Testis (tissue), 2 donors: ENCODE results near the gene FLT1.

Source experiments
- POLR2A ChIP-seq: fragments of 450-650 bp; IDR thresholded peaks from one replicate; pipeline ENCODE4 v1.6.1; 2017; ENCODE audit warnings: antibody characterized with exemption, mild to moderate bottlenecking, moderate library complexity
- TF ChIP-seq, protein P1 (sequence below), 3 experiments: fragments of 450-650 bp in 2 of 3; fragments of 200-600 bp in 1 of 3; sonication (generic) in 1 of 3; IDR thresholded peaks; one replicate each; pipeline ENCODE4 v1.5.1; 2016 to 2019; ENCODE audit warnings: antibody characterized with exemption in 3 of 3, mild to moderate bottlenecking in 2 of 3, moderate library complexity in 1 of 3

DNA sequence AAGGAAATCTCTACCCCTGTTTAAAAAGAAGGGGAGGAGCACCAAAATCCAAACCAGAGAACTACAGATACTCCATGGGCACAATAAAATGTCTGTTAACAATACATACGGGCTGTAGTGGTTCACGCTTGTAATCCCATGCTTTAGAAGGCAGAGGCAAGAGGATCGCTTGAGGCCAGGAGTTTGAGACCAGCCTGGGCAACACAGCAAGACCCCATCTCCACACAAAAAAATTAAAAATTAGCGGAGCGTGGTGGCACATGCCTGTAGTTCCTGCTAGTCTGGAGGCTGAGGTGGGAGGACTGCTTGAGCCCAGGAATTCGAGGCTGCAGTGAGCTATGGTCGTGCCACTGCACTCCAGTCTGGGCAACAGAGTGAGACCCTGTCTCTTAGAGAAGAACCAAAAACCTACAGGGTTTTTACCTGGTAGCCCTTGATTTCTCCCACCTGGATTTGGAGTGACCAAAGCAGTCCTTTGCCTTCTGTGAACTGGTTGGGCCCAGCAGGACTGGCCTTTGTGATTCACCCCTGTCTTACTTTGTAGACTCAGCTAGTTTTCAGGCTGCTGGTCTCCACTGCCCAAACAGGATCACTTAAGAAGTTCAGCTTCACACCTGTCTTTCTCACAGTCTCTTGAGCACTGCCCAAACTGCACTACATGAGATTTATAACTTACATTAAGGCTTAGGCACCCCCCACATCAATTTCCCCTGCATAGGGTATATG, 38.7 kb upstream of the FLT1 start:
- no peak for TF ChIP-seq POLR2A
- TF ChIP-seq, protein P1, sequence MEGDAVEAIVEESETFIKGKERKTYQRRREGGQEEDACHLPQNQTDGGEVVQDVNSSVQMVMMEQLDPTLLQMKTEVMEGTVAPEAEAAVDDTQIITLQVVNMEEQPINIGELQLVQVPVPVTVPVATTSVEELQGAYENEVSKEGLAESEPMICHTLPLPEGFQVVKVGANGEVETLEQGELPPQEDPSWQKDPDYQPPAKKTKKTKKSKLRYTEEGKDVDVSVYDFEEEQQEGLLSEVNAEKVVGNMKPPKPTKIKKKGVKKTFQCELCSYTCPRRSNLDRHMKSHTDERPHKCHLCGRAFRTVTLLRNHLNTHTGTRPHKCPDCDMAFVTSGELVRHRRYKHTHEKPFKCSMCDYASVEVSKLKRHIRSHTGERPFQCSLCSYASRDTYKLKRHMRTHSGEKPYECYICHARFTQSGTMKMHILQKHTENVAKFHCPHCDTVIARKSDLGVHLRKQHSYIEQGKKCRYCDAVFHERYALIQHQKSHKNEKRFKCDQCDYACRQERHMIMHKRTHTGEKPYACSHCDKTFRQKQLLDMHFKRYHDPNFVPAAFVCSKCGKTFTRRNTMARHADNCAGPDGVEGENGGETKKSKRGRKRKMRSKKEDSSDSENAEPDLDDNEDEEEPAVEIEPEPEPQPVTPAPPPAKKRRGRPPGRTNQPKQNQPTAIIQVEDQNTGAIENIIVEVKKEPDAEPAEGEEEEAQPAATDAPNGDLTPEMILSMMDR (IDR thresholded peaks at IDR 0.05) = no peak
